Inferior parietal cortex (tissue), 1 donor: ENCODE results near the gene PSG1.
"Not testable (repeated sequence)": the region's sequence is repeated elsewhere in the genome, so short reads cannot be mapped to it uniquely, and the experiment has no call there.

ENCODE experiments used
- DNase-seq: peaks from one replicate; pipeline ENCODE4 v3.0.0-alpha.2; 2016; ENCODE audit errors: extremely low spot score

PSG1 gene

GRCh38 chr19:42821306-42821977 lies 58.1 kb downstream of the PSG1 start:
- peak; percentile 74 for DNase-seq

- DNase-seq, result not testable (repeated sequence)
These were observed 59.4 kb downstream of the PSG1 start for GRCh38 chr19:42819960-42820650.

- no peak for DNase-seq
These were observed 62.6 kb downstream of the PSG1 start for GRCh38 chr19:42816894-42817293.
